Effector CD8-positive, alpha-beta T cell (primary cell): ENCODE measurements around the gene SLC1A6.
"Not testable (repeated sequence)": the region's sequence is repeated elsewhere in the genome, so short reads cannot be mapped to it uniquely, and the experiment has no call there.

Experiments
- DNase-seq: peaks from one replicate; lab custom pipeline; 2025; lab: John Stamatoyannopoulos, UW
- total RNA-seq, 4 experiments: gene quantifications; one replicate each; lab custom pipeline; 2026; lab: John Stamatoyannopoulos, UW

Gene SLC1A6
- 0 to 0.72 (median 0.25) reads per million in 4 experiments for total RNA-seq

DNA sequence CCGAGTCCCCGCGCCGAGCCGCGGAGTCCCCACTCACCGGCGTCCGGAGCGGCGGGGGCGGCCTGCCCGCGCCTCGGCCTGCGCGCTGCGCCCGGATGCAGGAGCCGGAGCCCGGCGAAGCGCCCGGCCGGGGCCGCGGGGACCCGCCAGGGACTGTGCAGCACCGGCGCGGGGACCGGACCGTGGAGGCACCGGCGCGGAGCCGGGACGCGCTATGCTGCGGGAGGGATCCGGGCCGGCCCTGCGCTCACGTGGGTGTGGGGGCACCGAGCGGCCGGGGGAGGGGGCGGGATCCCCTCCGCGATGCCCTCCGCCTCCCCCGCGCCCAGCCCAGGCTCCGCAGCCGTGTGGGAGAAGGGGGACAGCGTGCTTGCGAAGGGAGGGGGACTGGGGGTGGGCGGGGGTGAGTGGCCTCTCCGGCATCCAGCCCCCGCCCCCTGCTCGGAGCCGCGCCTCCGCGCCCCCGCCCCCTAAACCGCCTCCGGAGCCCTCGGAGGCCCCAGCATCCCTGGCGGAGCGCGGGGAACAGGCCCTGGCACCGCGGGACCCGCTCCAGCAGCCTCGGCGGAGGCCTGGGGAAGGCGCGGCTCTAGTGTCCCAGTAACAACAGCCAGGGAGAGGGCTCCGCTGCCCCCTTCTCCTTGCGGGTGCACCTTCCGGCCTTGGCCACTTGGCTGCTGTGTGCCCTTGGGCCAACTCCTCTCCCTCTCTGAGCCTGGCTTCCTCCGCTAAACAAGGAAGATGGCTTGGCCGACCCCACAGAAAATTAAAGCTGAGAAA, at the start of gene SLC1A6:
Gene SLC1A6 (minus strand): TSS at position 389 of the 780 bp plus-strand sequence. CDS start 6,954 bp downstream, outside the sequence.
- DNase-seq = no peak

DNA sequence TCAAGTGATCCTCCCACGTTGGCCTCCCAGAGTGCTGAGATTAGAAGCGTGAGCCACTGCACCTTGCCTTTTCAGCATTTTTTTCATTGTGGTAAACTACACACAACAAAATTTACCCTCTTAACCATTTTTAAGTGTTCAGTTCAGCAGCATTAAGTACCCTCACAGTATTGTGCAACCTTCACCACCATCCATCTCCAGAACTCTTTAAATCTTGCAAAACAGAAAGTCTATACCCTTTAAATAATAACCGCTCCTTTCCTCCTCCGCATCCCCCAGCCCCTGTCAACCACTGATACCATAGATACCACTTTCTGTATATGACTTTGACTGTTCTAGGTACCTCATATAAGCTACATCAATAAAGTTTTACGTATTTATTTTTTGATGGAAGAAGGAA, 48.8 kb upstream of the SLC1A6 start:
- DNase-seq = no peak

DNA sequence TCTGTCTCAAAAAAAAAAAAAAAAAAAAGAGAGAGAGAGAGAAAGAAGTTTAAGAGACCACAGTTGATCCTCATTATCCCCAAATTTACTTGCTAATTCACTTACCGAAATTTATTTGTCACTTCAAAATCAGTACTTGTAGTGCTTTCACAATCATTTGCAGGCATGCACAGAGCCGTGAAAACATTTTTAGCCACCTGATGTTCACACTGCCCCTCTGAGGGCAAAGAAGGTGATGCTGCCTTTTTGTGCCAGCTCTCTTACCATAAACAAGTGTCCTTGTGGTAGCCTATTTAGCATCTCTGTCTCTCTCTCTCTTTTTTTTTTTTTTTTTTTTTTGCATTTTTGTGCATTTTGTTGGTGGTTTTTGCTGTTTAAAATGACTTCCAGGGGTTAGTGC, 45.6 kb upstream of the SLC1A6 start:
- no peak for DNase-seq

DNA sequence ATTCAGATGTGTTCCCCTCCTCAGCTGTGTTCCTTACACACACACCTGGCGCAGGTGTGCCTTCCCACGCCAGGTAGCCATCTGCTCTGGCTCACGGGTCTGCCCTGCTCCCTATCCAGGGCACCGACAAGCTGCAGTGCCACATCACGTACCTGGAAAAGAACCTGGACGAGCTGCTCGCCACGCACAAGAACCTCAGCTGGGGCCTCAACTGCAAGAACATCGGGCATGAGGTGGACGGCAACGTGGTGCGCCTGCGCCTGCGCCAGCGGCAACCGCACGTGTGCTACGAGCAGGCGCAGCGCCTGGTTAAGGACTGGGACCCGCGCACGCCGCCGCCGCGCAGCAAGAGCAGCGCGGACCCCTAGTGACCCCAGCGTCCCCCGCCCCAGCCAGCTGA, 43.1 kb upstream of the SLC1A6 start:
- no peak for DNase-seq

DNA sequence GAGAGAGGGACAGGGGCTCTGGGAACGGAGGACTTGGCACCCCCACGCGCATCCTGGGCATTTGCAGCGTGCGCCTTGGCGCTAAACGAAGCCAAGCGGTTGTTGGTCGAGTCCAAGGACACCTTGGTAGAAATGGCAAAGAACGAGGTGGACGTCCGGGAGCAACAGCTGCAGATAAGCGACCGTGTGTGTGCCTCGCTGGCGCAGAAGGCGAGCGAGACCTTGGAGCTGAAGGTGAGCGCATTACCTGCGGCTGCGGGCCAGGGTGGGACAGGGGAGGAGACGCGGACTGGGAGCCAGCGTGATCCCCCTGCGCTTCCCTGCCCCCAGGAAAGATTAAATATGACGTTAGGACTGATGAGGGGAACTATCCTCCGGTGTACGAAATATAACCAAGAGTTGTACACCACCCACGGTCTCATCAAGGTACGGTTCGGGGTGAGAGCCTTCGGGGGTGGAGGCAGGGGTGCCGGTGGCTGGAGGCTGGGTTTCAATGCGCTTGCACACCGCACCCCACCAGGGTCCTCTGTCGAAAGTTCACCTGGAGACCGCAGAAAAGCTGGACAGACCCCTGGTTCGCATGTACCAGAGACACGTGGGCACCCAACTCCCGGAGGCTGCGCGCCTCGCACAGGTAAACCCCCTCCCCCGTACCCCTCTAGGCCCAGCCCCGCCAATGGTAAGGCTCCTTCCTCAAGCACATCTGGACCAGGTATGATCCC, 41.8 kb upstream of the SLC1A6 start:
- DNase-seq = no peak

DNA sequence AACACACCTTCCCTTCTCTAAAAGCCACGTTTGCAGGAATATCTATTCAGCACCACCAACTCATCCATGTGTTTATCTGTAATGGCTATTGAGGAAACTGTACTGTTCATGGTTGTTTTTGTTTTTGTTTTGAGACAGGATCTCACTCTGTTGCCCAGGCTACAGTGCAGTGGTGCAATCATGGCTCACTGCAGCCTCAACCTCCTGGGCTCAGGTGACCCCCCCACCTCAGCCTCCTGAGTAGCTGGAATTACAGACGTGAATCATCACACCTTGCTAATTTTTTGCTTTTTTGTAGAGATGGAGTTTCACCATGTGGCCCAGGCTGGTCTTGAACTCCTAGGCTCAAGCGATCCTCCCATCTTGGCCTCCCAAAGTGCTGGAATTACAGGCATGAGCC, 39.2 kb upstream of the SLC1A6 start:
- not testable (repeated sequence) for DNase-seq

DNA sequence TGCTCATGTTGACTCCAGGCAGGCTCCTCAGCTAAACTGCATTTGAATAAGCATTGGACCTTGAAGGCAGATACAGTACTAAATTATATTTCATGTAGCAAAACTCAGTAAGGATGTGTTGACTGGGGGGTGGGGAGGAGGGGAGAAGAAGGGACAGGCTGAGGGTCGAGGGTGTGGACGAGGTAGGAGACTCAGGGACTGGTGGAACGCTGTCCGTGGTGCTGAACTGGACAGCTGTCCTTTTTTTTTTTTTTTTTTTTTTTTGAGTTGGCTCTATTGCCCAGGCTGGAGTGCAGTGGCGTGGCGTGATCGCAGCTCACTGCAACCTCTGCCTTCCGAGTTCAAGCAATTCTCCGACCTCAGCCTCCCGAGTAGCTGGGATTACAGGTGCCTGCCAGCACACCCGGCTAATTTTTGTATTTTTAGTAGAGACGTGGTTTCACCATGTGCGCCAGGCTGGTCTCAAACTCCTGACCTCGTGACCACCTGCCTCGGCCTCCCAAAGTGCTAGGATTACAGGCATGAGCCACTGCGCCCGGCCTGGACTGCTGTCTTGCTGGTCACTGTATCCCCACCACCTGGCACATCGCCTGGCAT, 36.4 kb upstream of the SLC1A6 start:
- DNase-seq = no peak

DNA sequence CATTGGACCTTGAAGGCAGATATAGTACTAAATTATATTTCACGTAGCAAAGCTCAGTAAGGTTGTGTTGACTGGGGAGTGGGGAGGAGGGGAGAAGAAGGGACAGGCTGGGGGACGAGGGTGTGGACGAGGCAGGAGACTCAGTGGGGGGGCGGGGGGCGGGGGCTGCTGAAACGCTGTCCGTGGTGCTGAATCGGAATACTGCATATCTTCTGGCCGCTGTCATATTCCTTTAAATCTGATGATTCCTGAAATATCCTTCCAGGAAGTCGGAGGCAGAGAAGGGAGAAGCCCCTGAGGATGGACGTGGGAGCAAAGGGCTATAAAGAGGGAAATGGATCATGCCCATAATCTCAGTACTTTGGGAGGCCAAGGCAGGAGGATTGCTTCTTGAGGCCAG, 34.9 kb upstream of the SLC1A6 start:
- no peak for DNase-seq

DNA sequence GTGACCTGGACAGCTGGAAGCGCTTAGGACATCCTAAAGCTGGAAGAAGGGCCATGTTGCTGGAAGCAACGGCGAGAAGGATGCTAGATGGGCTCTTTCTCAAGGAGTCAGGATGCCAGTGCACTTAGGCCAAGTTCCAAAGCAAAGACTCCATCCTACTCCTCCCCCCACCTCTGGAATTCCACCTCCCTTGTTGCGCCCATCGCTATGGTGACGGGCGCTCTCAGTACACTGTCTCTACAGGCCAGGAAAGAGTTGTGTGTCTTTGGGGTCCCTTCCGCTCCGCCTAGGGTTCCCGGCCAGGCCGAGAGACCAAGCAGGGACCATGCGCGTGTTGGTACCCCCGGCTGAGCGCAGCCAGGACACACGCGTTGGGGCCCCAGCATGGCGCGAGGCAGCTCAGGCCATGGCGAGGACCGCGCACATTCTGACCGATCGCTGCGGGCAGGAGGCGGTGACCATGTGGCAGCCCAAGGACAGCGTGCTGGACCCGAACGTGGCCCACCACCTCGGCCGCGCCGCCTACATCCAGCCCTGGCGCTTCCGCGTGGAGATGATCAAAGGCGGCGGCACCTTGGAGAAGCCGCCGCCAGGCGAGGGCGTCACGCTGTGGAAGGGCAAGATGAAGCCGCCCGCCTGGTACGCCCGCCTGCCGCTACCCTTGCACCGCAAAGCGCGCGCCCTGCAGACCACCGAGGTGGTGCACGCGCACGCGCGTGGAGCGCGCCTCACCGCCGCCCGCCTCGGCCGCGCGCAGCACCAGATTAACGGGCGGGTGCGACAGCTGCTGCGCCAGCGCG, 31.0 kb upstream of the SLC1A6 start:
- no peak for DNase-seq

DNA sequence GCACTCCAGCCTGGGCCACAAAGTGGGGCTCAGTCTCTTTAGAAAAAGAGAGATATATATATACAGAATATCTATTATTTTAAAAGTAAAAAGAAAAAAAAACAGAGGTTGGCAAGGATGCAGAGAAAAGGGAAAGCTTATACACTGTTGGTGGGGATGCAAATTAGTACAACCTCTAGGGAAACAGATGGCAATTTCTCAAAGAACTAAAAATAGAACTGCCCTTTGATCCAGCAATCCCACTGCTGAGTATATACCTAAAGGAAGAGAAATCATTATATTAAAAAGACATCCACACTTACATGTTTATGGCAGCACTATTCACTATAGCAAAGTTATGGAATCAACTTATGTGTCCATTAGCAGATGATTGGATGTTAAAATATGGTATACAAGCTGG, 28.6 kb upstream of the SLC1A6 start:
- no peak for DNase-seq

DNA sequence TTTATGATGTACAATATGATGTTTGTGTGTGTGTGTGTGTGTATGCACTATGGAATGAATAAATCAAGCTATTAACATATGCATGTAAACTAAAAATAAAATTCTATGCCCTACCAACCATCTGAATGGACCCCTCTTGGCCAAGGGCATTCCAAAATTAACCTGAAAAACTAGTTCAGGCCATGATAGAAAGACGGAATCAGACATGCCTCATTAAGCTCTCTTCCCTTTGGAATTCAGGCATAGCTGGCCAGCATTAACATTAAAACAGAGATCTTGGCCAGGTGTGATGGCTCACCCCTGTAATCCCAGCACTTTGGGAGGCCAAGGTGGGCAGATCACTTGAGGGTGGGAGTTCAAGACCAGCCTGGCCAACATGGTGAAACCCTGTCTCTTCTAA, 18.3 kb upstream of the SLC1A6 start:
- DNase-seq = no peak

DNA sequence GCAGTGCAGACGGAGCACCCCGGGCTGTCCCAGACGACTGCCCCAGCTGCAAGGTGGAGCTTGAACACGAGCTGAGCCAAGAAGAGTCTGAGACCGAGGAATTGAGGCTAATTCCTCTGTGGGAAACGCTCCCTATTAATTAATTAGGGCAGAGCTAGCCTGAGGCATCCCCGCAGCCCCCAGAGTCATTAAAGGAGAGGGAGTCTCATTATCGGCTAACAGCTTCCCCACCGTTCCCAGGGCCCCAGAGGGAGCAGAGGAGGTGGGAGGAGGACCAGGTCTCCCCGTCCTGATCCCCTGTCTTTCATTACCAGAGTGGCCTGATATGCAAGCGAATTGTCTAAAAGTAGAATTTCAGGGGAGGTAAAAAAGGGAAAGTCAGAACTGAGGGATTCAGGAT, 13.1 kb upstream of the SLC1A6 start:
- DNase-seq = no peak

DNA sequence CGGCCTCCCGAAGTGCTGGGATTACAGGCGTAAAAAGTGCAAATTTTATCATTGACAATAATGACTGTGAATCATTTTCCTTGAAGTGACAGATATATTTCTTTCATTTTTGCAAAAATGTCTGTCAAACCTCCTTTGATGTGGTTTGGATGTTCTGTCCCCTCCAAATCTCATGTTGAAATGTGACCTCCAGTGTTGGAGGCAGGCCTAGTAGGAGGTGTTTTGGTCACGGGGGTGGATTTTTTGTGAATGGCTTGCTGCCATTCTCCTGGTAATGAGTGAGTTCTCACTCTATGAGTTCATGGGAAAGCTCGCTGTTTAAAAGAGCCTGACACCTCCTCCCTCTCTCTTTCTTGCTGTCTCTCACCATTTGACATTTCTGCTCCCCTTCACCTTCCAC, 5.5 kb upstream of the SLC1A6 start:
- no peak for DNase-seq

DNA sequence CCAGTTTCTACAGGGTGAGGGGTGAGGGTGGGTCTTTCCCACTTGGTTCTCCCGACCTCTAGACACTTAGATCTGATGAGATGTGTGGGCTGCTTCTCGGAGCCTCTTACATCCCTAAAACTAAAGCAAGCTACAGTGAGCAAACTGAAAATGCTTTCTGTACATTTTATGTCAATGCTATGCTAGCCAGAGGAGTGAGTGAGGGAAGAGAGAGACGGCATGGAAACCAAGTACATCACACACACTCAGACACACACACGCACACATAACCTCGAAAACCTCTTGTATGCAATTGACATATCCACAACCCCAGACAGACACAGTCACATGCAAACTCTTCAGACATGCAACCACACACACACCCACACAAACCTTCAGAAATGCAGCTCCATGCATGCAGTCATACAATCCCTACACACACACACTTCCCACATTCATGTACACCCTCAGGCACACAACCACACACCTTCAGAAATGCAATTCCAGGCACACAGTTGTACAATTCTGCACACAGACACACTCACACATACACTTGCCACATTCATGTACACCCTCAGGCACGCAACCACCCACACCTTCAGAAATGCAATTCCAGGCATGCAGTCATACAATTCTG, 1.4 kb downstream of the SLC1A6 start:
- no peak for DNase-seq

DNA sequence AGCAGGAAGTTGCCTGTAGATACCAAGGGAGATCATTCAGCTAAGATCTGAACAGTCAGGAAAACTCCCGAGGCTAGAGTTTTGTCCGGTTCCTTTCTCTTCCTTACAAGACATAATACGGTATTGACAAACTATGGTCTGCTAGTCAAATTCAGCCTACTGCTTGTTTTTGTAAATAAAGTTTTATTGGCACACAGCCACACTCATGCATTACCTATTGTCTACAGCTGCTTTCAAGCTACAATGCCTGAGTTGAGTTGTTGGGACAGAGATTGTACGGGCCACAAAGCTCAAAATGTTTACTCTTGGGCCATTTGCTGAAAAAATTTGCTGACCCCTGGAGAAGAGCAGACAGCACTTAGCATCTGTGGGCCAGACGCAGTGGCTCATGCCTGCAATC, 2.5 kb downstream of the SLC1A6 start:
- no peak for DNase-seq

DNA sequence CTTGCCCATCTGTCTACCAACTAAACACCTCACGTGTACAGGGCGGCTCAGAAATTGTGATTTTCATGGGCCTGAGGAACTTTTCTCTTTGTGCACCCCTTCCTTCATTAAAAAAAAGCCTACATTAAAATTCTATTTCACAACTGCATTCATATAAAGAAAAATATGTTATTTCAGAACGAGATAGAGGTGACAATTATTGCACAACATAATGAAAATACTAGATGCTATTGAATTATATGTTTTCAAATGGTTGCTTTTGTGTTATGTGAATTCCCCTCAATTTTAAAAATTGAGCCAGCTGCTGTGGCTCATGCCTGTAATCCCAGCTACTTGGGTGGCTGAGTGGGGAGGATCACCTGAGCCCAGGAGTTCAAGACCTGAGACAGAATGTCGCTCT, 5.2 kb downstream of the SLC1A6 start:
- DNase-seq = no peak

DNA sequence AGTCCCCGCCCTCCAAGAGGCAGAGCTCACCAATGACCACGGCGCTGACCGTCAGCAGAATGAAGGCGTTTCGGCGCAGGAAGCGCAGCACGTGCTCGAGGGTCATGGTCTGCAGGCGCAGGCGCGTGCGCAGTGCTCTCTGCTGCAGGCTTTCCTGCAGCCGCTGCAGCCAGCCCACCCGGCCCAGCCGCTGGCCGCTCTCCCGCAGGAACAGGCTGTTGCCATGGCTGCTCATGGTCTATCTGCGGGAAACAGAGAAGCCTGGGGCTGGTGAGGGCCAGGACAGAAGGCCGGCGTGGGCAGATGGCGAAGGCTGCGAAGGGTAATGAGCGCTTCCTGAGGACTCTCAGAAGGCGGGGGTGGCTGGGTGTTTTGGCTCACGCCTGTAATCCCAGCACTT, 7.0 kb downstream of the SLC1A6 start:
- DNase-seq = no peak

DNA sequence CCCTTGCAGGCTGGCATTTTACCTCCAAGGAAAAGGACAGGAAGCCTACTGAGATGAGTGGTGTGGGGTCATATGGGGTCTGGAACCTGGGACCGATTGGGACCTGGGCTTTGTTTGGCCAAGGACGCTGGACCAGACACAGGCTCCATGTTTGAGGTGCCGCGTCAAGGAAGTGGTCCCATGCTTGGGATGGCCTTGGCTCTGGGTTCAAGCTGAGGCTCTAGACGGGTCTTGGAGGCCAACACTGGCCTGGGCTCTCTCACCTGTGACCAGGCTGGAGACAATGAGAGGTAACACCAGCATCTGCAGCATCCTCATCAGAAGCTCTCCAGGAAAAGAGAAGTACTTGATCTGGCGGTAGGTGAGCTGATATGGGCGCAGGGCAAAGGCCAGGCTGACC, 8.2 kb downstream of the SLC1A6 start:
- no peak for DNase-seq

DNA sequence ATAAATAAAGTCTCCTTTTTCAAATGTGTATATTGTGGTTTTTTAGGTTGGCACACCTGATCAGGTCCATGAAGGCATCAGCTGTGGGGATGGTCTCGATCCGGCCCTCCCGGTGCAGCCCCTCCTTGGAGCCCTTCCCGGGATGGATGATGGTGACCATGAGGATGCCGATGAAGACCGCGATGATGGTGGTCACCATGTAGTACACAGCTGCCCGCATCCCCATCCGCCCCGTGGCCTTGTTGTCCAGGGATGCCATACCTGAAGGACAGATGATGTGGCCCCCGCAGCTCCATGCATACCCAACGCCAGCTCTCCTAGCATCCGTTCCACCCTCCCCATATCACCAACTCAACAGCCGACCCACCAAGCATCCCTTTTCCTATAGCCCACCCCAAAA, 11.4 kb downstream of the SLC1A6 start:
- DNase-seq = no peak

DNA sequence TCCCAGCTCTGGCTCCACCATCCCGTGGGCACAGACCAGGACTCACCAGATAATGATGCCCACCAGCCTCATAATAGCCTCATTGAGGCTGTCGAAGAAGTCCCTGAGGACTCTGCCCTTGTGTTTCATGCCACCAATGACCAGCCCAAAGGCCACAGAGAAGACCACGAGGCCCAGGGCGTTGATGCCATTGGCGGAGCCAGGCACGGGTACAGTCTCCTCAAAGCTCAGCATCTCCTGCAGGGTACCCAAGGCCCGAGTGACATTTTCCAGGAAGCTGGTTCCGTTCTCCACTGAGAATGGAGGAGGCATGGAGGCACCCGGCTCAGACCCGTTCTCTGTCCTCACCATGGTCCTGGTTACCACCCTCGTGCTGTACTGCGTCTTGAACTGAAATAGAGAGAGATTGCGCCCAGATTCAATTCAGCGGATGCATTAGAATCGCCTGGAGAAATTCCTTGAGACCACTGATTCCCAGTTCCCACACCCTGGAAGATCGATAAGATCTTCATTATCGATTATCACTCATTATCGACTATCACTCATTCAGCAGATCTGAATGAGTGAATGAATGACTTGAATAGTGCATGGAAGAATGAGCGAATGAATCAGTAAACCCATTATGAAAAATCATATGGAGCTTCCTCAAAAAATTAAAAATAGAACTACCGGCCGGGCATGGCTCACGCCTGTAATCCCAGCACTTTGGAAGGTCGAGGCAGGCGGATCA, 17.5 kb downstream of the SLC1A6 start:
- DNase-seq = no peak

DNA sequence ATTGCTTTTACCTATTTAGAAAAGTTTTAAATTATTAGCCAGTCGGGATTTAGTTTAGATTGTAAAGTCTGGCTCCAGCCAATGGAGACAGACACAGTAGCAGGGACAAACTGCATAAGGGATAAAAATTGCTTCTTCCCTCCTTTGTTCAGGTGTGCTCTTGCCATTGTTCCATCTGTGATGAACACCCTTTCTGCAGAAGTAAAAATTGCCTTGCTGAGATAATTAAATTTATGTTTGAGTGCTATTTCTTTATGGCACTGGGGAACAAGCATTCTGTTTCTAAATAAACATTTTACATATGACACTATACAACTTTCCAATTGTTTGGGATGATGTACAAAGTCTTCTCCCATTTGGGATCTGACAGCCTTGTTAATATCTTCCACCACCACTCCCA, 20.4 kb downstream of the SLC1A6 start:
- no peak for DNase-seq
